ENCODE data around the gene FCGR3B.
"Not testable (repeated sequence)": the region's sequence is repeated elsewhere in the genome, so short reads cannot be mapped to it uniquely, and the experiment has no call there.

Gene FCGR3B
- 0 to 0.59 (median 0.11) reads per million in 18 experiments for total RNA-seq

GRCh38 chr1:161631076-161631475 lies at the start of gene FCGR3B:
Gene FCGR3B (minus strand): TSS chr1:161631176. CDS start chr1:161631094, 82 bp downstream.
- DNase-seq: no peak

DNA sequence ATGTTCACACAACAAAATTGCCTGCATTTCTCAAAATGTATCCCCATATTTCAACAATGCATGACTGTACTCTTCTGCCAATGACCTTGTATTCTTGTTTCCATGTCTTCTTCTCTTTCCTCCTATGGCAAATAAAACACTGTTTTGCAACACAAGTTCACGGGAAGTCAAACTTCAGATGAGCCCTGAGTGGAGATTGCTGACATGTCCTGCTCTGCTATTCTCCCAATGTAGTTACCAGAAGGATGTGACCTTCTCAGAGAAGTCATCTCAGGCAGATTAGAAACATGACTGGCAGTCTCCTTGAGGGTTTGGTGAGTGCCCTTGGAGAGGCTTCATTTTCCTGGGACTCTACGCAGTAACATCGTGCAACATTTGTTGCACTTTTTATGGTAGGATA lies 47.5 kb upstream of the FCGR3B start:
- peak; percentile 32 to 34 for DNase-seq

GRCh38 chr1:161676958-161677689 lies 46.1 kb upstream of the FCGR3B start:
- no peak for DNase-seq

GRCh38 chr1:161676441-161676840 lies 45.5 kb upstream of the FCGR3B start:
- no peak for DNase-seq

DNA sequence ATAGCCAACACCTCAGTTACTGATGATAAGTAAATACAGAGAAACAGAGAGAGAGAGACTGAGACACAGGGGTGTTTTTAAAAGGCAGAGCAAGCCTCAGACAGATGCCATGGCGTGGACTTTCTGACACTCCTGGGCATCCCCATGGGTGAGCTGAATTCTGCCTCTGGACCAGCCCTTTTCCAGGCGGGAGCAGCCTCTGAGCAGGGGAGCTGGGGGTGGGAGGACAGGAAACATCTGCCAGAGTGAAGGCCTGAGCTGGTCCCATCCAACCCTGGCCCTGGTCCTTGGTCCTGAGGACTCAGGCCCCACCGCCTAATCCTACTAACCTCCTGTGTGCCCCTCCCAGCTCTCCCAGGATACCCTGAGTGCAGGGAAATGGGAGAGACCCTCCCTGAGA lies 43.9 kb upstream of the FCGR3B start:
- DNase-seq: not testable (repeated sequence)

- DNase-seq: not testable (repeated sequence)
Measured at GRCh38 chr1:161674447-161674846, 43.5 kb upstream of the FCGR3B start.

DNA sequence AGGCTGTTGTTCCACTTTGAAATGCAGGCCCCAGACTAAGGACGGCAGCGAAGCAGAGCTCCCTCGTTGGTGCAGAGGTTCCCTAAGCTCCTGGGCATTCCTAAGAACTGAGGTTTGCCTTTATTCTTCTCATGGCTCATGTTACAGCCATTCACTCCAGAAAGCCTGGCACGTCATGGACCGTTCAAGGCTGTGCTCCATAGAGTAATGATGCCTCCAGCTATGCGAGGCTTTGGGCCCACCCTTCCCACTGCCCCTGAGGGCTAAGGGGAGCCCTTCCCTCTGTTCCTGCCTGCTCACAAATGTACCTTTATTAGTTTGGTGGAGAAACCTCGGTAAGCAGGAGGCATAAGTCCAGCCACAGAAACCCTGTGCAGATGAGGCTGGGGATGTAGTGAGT lies 42.5 kb upstream of the FCGR3B start:
- DNase-seq: not testable (repeated sequence)

- peak; percentile 9 to 18 for DNase-seq
Measured at GRCh38 chr1:161671045-161672020, 40.4 kb upstream of the FCGR3B start.

DNA sequence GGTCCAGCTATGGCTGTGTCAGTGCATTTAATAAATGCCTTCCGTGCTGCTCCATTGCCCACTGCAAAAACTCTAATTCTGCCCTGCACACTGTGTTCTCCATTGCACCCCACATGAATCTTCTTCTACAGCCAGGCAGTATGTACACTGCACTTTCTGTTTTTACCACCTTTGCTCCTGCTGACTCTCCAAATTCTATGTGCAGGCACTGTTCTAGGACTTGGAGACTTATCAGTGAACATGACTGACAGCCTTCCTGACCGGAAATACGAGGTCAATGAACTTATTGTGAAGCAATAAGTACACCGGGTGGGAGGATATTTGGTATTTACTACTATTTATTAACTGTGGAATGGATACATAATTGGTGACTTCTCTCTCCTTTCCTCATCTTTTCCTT lies 33.7 kb upstream of the FCGR3B start:
- DNase-seq: not testable (repeated sequence)

GRCh38 chr1:161663569-161663968 lies 32.6 kb upstream of the FCGR3B start:
- DNase-seq: not testable (repeated sequence)

- not testable (repeated sequence) for DNase-seq
Measured at GRCh38 chr1:161662684-161663339, 31.8 kb upstream of the FCGR3B start, which contains the start of gene FCGR2B. Gene FCGR2B (plus strand): TSS chr1:161663143. CDS start chr1:161663242, 99 bp downstream.

- DNase-seq: not testable (repeated sequence)
Measured at GRCh38 chr1:161661660-161662311, 30.8 kb upstream of the FCGR3B start.

DNA sequence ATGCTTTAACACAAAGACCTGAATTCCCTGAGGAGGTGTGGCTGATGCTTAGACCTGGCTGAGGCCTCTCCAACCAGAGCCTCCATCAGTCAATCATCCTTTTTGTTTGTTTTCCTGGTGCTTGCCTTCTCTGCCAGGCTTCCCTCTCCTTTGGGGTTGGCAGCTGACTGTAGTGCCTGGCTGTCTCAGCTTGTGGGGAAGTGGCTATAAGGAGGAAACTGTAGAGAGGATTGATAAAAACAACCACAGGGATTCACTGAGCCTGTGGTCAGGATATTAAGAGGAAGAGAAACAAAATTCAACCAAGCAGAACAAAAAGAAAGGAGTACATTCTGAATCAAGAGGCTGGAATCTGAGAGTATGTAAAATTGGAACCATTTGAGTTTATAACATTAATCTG lies 27.5 kb upstream of the FCGR3B start:
- DNase-seq: not testable (repeated sequence)

DNA sequence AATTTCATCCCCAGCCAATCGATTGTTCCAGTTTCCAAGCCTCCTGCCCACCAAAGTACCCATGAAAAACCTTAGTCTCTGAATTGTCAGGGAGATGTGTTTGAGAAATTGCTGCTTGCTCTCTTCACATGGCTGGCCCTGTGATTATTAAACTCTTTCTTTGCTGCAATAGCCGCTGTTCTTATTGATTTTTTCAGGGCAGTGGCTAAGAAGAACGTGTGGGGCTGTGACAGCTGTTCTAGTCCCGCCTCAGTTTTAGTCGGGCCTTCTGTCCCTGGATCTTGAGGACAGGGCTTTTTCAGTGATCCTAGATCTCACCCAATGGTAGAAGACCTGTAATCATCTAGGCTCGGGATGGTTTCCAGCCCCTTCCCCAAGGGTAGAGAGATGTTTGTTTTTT lies 23.0 kb upstream of the FCGR3B start:
- DNase-seq: not testable (repeated sequence)

DNA sequence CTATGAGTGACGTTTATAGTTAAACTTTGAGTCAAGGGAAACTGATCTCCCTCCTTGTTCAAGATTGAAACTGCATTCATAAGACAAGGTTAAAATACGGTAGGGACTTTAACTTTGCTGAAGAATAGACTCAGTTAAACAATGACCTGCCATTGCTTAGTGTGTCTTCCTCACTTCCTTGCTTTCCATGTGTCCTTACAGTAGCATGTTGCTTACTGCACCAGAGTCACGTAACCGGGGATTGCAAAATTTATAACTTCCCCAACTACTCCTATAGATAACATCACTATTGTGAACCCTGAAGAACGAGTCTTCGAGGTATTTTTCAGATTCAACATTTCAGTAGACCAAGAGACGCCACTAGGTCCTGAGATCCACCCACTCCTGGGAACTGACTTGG lies 22.6 kb upstream of the FCGR3B start:
- DNase-seq: not testable (repeated sequence)

DNA sequence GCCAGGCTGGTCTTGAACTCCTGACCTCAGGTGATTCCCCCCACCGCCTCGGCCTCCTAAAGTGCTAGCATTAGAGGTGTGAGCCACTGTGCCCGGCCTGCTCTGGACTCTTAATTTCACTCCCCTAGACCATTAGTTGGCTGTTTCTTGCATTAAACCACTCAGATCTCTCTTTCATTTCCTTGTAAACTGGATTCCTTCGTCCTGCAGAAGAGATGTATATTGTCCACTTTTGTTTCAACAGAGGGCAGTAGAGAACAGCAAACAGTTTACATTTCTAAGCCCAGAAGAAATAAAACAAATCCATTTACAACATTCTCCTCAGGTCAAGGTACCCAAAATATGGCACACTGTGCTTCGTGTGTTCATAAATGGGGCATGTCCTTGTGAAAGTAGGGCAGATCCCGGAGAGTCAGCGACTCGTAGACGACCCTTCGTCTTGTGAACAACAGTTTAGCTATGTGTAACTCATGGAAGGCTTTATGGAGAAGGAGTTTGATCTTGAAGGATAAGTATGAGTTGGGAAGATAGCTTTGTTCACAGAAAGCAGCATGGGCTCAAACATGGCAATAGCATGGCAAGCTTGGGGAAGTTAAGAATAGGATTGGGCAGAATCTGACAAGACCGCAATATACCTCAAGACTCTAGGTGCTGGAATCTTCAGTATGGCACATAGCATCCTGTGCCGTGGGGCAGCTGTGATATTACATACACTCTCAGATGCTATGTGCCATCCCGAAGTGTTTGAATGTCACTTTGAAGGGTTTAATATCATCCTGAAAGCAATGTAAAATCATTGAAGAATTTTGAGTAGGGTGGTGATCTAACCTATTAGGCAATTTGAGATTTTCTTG lies 16.8 kb upstream of the FCGR3B start:
- DNase-seq: peak; percentile 51 to 53

DNA sequence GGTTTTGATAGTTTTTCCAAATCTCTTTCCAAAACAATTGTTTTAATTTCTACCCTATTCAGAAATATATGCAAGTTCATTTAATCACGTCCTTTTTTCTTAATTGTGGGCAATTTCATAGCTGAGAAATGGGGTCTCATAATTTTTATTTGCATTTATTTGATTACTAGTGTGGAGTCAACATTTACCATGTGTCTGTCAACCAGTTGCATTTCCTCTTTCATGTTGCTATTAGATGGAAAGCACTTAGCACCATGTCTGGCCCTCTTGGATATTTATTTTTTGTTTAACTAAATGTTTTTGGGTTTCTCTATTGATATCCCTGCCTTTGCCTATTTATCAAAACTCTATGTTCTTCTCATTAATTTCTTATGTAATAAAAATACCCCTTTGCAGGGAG lies 13.9 kb upstream of the FCGR3B start:
- peak in 1 of 2 donors; percentile 4 for DNase-seq

GRCh38 chr1:161643481-161644208 lies 12.7 kb upstream of the FCGR3B start:
- DNase-seq: peak; percentile 54 to 77

DNA sequence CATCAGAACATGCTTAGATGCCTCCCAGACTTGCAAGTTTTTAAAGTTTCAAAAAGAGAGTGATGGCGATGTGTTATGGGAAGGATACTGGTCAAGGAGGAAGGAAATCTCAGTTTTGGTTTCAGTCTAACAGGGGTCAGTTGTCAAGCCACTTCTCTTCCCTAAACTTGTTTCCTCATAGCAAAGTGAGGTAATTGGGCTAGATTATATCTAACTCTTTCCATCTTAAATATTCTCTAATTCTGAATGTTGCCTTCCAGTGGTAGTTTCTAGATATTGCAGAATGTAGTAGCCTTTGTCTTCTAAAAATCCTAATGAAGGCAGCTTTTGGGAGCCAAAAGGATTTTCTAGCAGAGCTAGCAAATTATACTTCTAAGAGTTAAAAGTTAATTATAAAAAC lies 11.7 kb upstream of the FCGR3B start:
- DNase-seq: peak; percentile 57 to 93

DNA sequence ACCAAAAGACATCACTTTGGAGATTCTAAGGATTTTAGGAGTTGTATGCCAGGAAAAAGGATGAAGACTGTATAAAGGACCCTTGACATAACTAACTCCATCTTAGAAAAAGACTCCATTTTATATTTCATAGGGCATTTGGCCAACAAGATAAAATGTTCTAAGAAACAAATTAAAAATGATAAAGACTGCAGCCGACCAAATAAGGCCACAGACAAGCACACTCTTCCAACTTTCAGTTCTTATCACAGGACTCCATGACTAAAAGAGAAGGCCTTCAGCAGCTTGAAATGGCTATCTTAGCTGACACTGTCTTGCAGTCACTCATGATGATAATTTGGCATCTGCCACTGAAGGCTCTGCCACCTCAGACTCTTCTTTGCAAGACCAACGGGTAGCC lies 8.2 kb upstream of the FCGR3B start:
- not testable (repeated sequence) for DNase-seq

All from inflammatory macrophage (primary cell).